Left lung (tissue), 10 donors: ENCODE results near the gene IFT122. TPM values are rescaled to one million over a fixed set of nuclear protein-coding genes. Genes with fewer than 3 reads are reported as not detected.

Experiments
- ATAC-seq: fragments of 200-7000 bp; cut with Tn5 transposase; one replicate; pipeline ENCODE4 v1.9.1; 2020; ENCODE audit warnings: moderate library complexity
- DNase-seq, 4 donors: peaks; one replicate each; pipeline ENCODE4 v3.0.0-alpha.2; 2013 to 2020
- H3K27ac ChIP-seq, 2 donors: fragments of 200-600 bp; sonication (generic) in 1 of 2; one replicate each; pipeline versions ENCODE4 v1.5.0 to v1.8.0; 2020 to 2021
- H3K27me3 ChIP-seq, 2 donors: fragments of 200-600 bp; sonication (generic) in 1 of 2; one replicate each; pipeline versions ENCODE4 v1.5.0 to v1.8.0; 2020 to 2021
- H3K36me3 ChIP-seq, 2 donors: fragments of 200-600 bp; sonication (generic) in 1 of 2; one replicate each; pipeline versions ENCODE4 v1.5.0 to v1.8.0; 2020 to 2021
- H3K4me1 ChIP-seq, 2 donors: fragments of 200-600 bp; one replicate each; pipeline ENCODE4 v1.8.0; 2021
- H3K4me3 ChIP-seq, 2 donors: fragments of 200-600 bp; sonication (generic) in 1 of 2; one replicate each; pipeline versions ENCODE4 v1.5.0 to v1.8.0; 2020 to 2021; ENCODE audit warnings: mild to moderate bottlenecking in 1 of 2
- H3K9me3 ChIP-seq, 2 donors: fragments of 200-600 bp; sonication (generic) in 1 of 2; one replicate each; pipeline versions ENCODE4 v1.5.0 to v1.8.0; 2020 to 2021
- intact Hi-C, 2 donors: fragments of 100-400 bp; cut with DNase I; formaldehyde crosslinking; loops; one replicate each; pipeline versions ENCODE4 v1.11.2 to v1.14.2; 2022
- polyA plus RNA-seq, 6 donors: library from polyadenylated mRNA; unstranded; fragments of 120-200 nt; gene quantifications; one replicate each; pipeline ENCODE4 v1.2.1, GENCODE V29; 2013; ENCODE audit not compliant: insufficient read length in 6 of 6
- total RNA-seq, 2 donors: library from RNA; stranded (reverse); fragmentation: NEBNext Ultra II Directional; extraction: Animal tissue kit (Norgen Biotek cat#: 25700); gene quantifications; one replicate each; pipeline ENCODE4 v1.2.1, GENCODE V29; 2021
- TF ChIP-seq, protein P1 (sequence below), 2 donors: fragments of 200-600 bp; sonication (generic) in 1 of 2; IDR thresholded peaks; one replicate each; pipeline versions ENCODE4 v1.5.0 to v1.8.0; 2021; ENCODE audit warnings: antibody characterized with exemption in 2 of 2
- donor health status: DM: no; HTN: yes; CAD: no.
- donor health status: DM: no; HTN: no; CAD: no.

The IFT122 gene
- total and polyA plus RNA-seq, 8 donors = 21.2 to 79.7 (median 71.3) TPM

DNA sequence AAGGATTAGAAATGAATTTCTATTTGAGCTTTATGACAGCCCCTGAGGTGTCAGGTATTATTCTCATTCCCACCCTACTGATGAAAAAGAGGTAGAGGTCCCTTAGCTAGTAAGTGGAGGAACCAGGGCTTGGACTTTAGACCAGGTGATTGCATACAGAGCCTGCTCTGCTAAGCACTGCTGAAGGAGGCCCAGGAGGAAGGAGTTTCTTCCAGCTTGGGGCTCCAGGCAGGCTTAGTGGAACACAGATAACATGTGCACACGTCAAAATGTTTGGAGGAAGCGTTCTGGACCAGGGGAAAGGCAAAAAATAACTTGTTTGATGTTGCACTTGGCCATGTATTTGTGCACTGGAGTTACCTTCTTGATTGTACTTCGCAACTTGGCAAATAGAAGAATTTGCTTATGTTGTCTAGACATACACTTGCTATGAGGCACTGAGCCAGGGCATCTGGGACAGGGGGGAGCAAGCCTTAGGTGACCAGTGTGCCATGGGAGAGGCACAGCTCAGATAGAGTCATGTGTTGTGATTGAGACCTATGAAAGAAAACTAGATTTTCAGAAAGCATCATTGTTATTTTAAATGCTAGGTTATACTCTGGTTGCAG lies 22.4 kb downstream of the IFT122 start:
- Histone ChIP-seq H3K27me3 (no peaks in the 10 kb centered on the region), H3K4me3 (no peak overlapping the region), H3K27ac (no peak overlapping the region), H3K9me3 (no peaks in the 10 kb centered on the region), H3K36me3 (peaks cover 0 to 26% of the 10 kb centered on the region in 2 donors), H3K4me1 (no peaks in the 10 kb centered on the region)
- TF ChIP-seq, protein P1, sequence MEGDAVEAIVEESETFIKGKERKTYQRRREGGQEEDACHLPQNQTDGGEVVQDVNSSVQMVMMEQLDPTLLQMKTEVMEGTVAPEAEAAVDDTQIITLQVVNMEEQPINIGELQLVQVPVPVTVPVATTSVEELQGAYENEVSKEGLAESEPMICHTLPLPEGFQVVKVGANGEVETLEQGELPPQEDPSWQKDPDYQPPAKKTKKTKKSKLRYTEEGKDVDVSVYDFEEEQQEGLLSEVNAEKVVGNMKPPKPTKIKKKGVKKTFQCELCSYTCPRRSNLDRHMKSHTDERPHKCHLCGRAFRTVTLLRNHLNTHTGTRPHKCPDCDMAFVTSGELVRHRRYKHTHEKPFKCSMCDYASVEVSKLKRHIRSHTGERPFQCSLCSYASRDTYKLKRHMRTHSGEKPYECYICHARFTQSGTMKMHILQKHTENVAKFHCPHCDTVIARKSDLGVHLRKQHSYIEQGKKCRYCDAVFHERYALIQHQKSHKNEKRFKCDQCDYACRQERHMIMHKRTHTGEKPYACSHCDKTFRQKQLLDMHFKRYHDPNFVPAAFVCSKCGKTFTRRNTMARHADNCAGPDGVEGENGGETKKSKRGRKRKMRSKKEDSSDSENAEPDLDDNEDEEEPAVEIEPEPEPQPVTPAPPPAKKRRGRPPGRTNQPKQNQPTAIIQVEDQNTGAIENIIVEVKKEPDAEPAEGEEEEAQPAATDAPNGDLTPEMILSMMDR (IDR thresholded peaks at IDR 0.05) = no peak
- DNase-seq (no peak), ATAC-seq (no peak)
- intact Hi-C loops = no loop called here

DNA sequence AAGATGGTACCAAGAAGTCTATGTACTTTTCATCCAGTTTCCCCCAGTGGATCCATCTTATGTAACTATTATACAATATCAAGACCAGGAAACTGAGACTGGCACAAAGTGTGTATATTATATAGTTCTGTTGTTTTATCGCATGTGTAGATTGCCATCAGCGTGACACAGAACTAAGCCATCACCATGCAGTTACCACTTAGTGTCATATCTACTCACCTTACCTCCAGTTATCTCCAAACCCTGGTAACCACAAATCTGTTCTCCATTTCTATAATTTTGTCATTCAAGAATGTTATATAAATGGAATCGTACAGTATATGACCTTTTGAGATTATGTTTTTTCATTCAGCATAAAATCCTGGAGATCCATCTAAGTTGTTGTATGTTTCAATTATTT lies 23.1 kb downstream of the IFT122 start:
- TF ChIP-seq, protein P1 (IDR thresholded peaks at IDR 0.05) = no peak
- Histone ChIP-seq H3K9me3 (no peaks in the 10 kb centered on the region), H3K36me3 (peaks cover 0 to 26% of the 10 kb centered on the region in 2 donors), H3K4me3 (no peak overlapping the region), H3K4me1 (no peaks in the 10 kb centered on the region), H3K27ac (no peak overlapping the region), H3K27me3 (no peaks in the 10 kb centered on the region)
- intact Hi-C loops = no loop called here
- ATAC-seq (no peak), DNase-seq (no peak)

DNA sequence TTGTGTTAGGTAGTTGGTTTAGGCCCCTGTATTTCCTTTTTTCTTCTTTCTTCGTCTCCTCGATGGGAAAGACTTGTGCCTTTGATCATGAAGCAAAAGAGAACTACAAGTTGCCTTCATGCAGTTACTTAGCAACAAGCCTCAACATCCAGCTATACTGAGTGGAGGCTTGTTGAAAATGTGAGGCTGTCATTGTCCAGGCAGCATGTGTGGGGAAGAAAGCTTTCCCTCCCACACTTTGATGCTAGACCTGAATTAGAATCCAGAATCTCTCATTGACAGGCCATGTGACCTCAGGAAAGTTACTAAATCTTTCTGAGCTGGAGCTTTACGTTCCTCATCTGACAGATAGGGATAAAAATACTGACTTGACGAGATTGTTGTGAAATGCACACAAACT lies 23.7 kb downstream of the IFT122 start:
- intact Hi-C loops = no loop called here
- ATAC-seq (no peak), DNase-seq (no peak)
- no peaks in the 10 kb centered on the region for H3K27me3 ChIP-seq
- no peak overlapping the region for H3K27ac ChIP-seq
- H3K36me3 ChIP-seq = peaks cover 0 to 24% of the 10 kb centered on the region in 2 donors
- no peaks in the 10 kb centered on the region for H3K9me3 ChIP-seq
- H3K4me3 ChIP-seq = no peak overlapping the region
- no peaks in the 10 kb centered on the region for H3K4me1 ChIP-seq
- TF ChIP-seq, protein P1 (IDR thresholded peaks at IDR 0.05) = no peak

DNA sequence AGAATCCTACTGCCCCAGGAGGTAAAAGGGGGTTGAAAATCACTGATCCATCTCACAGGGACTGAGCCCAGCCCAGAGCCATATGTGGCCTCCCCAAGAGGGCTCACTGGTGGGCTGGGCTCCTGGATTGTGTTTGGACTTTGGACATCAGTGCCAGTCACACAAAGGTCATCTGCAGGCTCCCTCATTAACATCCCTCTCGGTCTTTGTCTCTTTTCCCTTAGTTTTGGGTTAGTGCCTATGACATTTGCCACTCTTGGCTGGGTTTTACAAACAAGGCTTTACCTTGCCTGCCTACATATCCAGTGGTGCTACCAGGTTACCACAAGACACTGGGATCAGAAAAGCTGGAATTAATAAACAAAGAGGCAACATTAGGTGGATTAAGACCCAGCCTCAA lies 27.9 kb downstream of the IFT122 start:
- Histone ChIP-seq H3K27ac (no peak overlapping the region), H3K9me3 (no peaks in the 10 kb centered on the region), H3K4me1 (no peaks in the 10 kb centered on the region), H3K36me3 (peaks cover 0 to 34% of the 10 kb centered on the region in 2 donors), H3K27me3 (no peaks in the 10 kb centered on the region), H3K4me3 (no peak overlapping the region)
- TF ChIP-seq, protein P1 (IDR thresholded peaks at IDR 0.05) = no peak
- no peak for DNase-seq
- no peak for ATAC-seq
- intact Hi-C loops = no loop called here

DNA sequence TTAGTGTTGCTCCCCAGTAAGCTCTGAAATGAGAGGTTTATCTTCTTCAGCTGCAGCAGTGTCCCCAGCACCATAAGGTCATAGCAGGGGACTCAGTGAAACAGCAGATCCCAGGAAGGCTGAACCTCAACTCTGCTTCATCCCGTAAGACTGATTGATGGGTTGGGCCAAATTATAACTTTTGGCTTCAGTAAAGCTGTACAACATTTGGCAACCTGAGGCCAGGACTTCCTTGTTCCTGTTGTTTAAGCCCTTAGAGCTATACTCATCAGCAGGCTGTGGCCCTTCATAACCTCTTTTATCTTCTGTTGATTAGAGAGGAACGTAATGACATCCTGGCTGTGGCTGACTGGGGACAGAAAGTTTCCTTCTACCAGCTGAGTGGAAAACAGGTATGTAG lies 29.0 kb downstream of the IFT122 start:
- ATAC-seq = no peak
- H3K27ac ChIP-seq = no peak overlapping the region

More for the DNA sequence above, 29.0 kb downstream of the IFT122 start:
- TF ChIP-seq, protein P1 (IDR thresholded peaks at IDR 0.05) = no peak
- no peak overlapping the region for H3K4me3 ChIP-seq
- H3K4me1 ChIP-seq = no peaks in the 10 kb centered on the region
- H3K9me3 ChIP-seq = no peaks in the 10 kb centered on the region
- peaks cover 0 to 30% of the 10 kb centered on the region in 2 donors for H3K36me3 ChIP-seq
- intact Hi-C loops = no loop called here
- no peaks in the 10 kb centered on the region for H3K27me3 ChIP-seq
- DNase-seq = no peak
